Mucosa of rectum (tissue), 2 donors: ENCODE results near the gene C5orf47.

ENCODE experiments used
- H3K27ac ChIP-seq, 2 donors: one replicate each; pipeline ENCODE4 v1.7.0; 2013; ENCODE audit warnings: inconsistent platforms in 2 of 2, low read depth in 2 of 2, low read length in 2 of 2
- H3K27me3 ChIP-seq, 2 donors: one replicate each; pipeline ENCODE4 v1.7.0; 2013; ENCODE audit warnings: low read length in 2 of 2; ENCODE audit not compliant: control insufficient read depth in 2 of 2, insufficient read depth in 2 of 2
- H3K36me3 ChIP-seq, 2 donors: one replicate each; pipeline ENCODE4 v1.7.0; 2013; ENCODE audit warnings: low read length in 2 of 2; ENCODE audit not compliant: control insufficient read depth in 2 of 2, insufficient read depth in 2 of 2
- H3K4me1 ChIP-seq, 2 donors: one replicate each; pipeline ENCODE4 v1.7.0; 2013; ENCODE audit warnings: low read length in 2 of 2, mild to moderate bottlenecking in 1 of 2; ENCODE audit not compliant: control insufficient read depth in 2 of 2, insufficient read depth in 2 of 2
- H3K4me3 ChIP-seq, 2 donors: one replicate each; pipeline ENCODE4 v1.7.0; 2013; ENCODE audit warnings: low read length in 2 of 2
- H3K9ac ChIP-seq, 2 donors: one replicate each; pipeline ENCODE4 v1.7.0; 2013; ENCODE audit warnings: low read length in 2 of 2, low read depth in 1 of 2, mild to moderate bottlenecking in 1 of 2
- H3K9me3 ChIP-seq, 2 donors: one replicate each; pipeline ENCODE4 v1.7.0; 2013; ENCODE audit warnings: low read length in 2 of 2; ENCODE audit not compliant: control insufficient read depth in 2 of 2
- donor health status: healthy.
- donor health status: Normal muscosa, but diverticular disease.

Gene C5orf47

GRCh38 chr5:173988554-173989431 lies at the start of gene C5orf47:
Gene C5orf47 (plus strand): TSS chr5:173989170. CDS start chr5:173989264, 94 bp downstream.
- Histone ChIP-seq H3K27ac (no peak within 1 kb of the TSS), H3K4me1 (no peaks in the 10 kb centered on the region), H3K4me3 (no peak within 1 kb of the TSS), H3K27me3 (peaks cover 0 to 2% of the 10 kb centered on the region in 2 donors), H3K36me3 (no peaks in the 10 kb centered on the region), H3K9me3 (no peaks in the 10 kb centered on the region), H3K9ac (no peak within 1 kb of the TSS)

GRCh38 chr5:173940269-173940668 lies 48.7 kb upstream of the C5orf47 start:
- H3K4me1 ChIP-seq, result peaks cover 0 to 2% of the 10 kb centered on the region in 2 donors
- no peak overlapping the region for H3K4me3 ChIP-seq

GRCh38 chr5:173941102-173941501 lies 47.9 kb upstream of the C5orf47 start:
- Histone ChIP-seq H3K4me3 (no peak overlapping the region), H3K27ac (no peak overlapping the region), H3K4me1 (peaks cover 0 to 2% of the 10 kb centered on the region in 2 donors), H3K27me3 (no peaks in the 10 kb centered on the region), H3K9ac (no peak overlapping the region), H3K36me3 (peaks cover 5 to 6% of the 10 kb centered on the region in 2 donors), H3K9me3 (no peaks in the 10 kb centered on the region)

More at GRCh38 chr5:173940269-173940668, 48.7 kb upstream of the C5orf47 start:
- peaks cover 5 to 10% of the 10 kb centered on the region in 2 donors for H3K36me3 ChIP-seq
- no peak overlapping the region for H3K9ac ChIP-seq
- no peak overlapping the region for H3K27ac ChIP-seq
- no peaks in the 10 kb centered on the region for H3K27me3 ChIP-seq
- H3K9me3 ChIP-seq, result no peaks in the 10 kb centered on the region

- Histone ChIP-seq H3K27ac (no peak overlapping the region), H3K4me3 (no peak overlapping the region), H3K9ac (no peak overlapping the region), H3K4me1 (peaks cover 0 to 2% of the 10 kb centered on the region in 2 donors), H3K27me3 (no peaks in the 10 kb centered on the region), H3K9me3 (no peaks in the 10 kb centered on the region), H3K36me3 (peaks cover 9% of the 10 kb centered on the region in 2 donors)
These were observed 47.1 kb upstream of the C5orf47 start for GRCh38 chr5:173941758-173942401.

- H3K36me3 ChIP-seq, result peaks cover 12 to 26% of the 10 kb centered on the region in 2 donors
- H3K27ac ChIP-seq, result no peak overlapping the region
- no peaks in the 10 kb centered on the region for H3K27me3 ChIP-seq
- H3K9ac ChIP-seq, result no peak overlapping the region
- no peaks in the 10 kb centered on the region for H3K9me3 ChIP-seq
- peaks cover 0 to 2% of the 10 kb centered on the region in 2 donors for H3K4me1 ChIP-seq
- no peak overlapping the region for H3K4me3 ChIP-seq
These were observed 44.5 kb upstream of the C5orf47 start for GRCh38 chr5:173944511-173944910.

GRCh38 chr5:173945160-173945559 lies 43.8 kb upstream of the C5orf47 start:
- Histone ChIP-seq H3K4me3 (no peak overlapping the region), H3K36me3 (peaks cover 16 to 30% of the 10 kb centered on the region in 2 donors), H3K9me3 (no peaks in the 10 kb centered on the region), H3K27ac (no peak overlapping the region), H3K9ac (no peak overlapping the region), H3K4me1 (peaks cover 0 to 2% of the 10 kb centered on the region in 2 donors), H3K27me3 (no peaks in the 10 kb centered on the region)

GRCh38 chr5:173946323-173946722 lies 42.6 kb upstream of the C5orf47 start:
- Histone ChIP-seq H3K27me3 (no peaks in the 10 kb centered on the region), H3K4me3 (no peak overlapping the region), H3K4me1 (peaks cover 0 to 2% of the 10 kb centered on the region in 2 donors), H3K27ac (no peak overlapping the region), H3K9me3 (no peaks in the 10 kb centered on the region), H3K9ac (no peak overlapping the region), H3K36me3 (peaks cover 23 to 36% of the 10 kb centered on the region in 2 donors)

GRCh38 chr5:173950829-173951228 lies 38.1 kb upstream of the C5orf47 start:
- Histone ChIP-seq H3K9me3 (no peaks in the 10 kb centered on the region), H3K4me1 (no peaks in the 10 kb centered on the region), H3K27ac (no peak overlapping the region), H3K27me3 (no peaks in the 10 kb centered on the region), H3K9ac (no peak overlapping the region), H3K4me3 (no peak overlapping the region), H3K36me3 (peaks cover 47 to 62% of the 10 kb centered on the region in 2 donors)

- Histone ChIP-seq H3K9ac (no peak overlapping the region), H3K27ac (no peak overlapping the region), H3K27me3 (no peaks in the 10 kb centered on the region), H3K36me3 (peaks cover 47% of the 10 kb centered on the region in 2 donors), H3K4me3 (no peak overlapping the region), H3K9me3 (no peaks in the 10 kb centered on the region), H3K4me1 (no peaks in the 10 kb centered on the region)
These were observed 35.4 kb upstream of the C5orf47 start for GRCh38 chr5:173953528-173954090.
